A549 (cell line): ENCODE results near the gene BRICD5.

Experiments used
- GATA3 ChIP-seq: IDR thresholded peaks from 2 replicates; pipeline ENCODE4 v1.6.1; 2012; ENCODE audit warnings: borderline replicate concordance
- MAZ ChIP-seq: fragments of 150-350 bp; IDR thresholded peaks from 2 replicates; pipeline ENCODE4 v1.6.1; 2014; ENCODE audit warnings: antibody characterized with exemption, low read depth, low read length, borderline replicate concordance
- POLR2A ChIP-seq: IDR thresholded peaks from 2 replicates; pipeline ENCODE4 v1.6.1; 2012; ENCODE audit warnings: mild to moderate bottlenecking, low read length
- TF ChIP-seq, protein P1 (sequence below): fragments of >200 bp; sonication (Bioruptor Twin); formaldehyde crosslinking; IDR thresholded peaks from 3 replicates; pipeline ENCODE4 v1.5.1; 2016
- TF ChIP-seq, protein P2 (sequence below): IDR thresholded peaks from 2 replicates; pipeline ENCODE4 v1.6.1; 2012; ENCODE audit warnings: low read depth, borderline replicate concordance

DNA sequence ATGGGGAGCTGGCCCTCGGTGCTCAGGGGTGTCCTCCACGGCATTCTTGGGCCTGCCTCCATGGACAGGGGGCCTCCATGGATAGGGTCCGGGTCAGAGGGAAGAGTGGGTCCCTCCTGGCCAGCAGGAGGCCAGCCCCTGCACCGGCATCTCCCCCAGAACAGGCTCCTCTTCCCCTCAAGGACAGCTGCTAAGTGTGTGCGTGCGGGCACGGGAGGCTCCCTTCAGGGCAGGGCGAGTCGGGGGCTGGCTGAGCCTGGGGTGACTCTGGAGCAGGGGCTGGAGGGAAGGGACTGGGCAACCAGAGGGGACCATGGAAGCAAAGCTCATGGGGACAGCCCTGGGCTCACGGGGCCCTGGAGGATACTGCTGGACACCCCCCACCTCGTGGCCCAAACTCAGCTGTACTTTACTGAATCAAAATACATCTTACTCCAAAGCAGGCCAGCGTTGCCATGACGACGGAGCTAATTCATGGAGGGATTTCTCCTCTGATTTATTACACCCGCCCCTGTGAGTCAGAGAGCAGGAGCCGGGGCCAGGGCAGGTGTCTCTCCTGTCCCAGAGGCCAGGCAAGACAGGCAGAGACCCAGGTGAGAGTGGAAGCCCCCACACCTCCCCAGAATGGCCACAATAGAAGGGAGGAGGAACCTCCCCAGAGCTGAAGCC is 16.4 kb downstream of the BRICD5 start:
- TF ChIP-seq POLR2A (no peak), MAZ (no peak), GATA3 (no peak)
- TF ChIP-seq, protein P1, sequence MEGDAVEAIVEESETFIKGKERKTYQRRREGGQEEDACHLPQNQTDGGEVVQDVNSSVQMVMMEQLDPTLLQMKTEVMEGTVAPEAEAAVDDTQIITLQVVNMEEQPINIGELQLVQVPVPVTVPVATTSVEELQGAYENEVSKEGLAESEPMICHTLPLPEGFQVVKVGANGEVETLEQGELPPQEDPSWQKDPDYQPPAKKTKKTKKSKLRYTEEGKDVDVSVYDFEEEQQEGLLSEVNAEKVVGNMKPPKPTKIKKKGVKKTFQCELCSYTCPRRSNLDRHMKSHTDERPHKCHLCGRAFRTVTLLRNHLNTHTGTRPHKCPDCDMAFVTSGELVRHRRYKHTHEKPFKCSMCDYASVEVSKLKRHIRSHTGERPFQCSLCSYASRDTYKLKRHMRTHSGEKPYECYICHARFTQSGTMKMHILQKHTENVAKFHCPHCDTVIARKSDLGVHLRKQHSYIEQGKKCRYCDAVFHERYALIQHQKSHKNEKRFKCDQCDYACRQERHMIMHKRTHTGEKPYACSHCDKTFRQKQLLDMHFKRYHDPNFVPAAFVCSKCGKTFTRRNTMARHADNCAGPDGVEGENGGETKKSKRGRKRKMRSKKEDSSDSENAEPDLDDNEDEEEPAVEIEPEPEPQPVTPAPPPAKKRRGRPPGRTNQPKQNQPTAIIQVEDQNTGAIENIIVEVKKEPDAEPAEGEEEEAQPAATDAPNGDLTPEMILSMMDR = no peak
- TF ChIP-seq, protein P2, sequence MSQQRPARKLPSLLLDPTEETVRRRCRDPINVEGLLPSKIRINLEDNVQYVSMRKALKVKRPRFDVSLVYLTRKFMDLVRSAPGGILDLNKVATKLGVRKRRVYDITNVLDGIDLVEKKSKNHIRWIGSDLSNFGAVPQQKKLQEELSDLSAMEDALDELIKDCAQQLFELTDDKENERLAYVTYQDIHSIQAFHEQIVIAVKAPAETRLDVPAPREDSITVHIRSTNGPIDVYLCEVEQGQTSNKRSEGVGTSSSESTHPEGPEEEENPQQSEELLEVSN = no peak
